Liver (tissue), 9 donors: ENCODE results near the gene LCN2. TPM values are rescaled to one million over a fixed set of nuclear protein-coding genes. Genes with fewer than 3 reads are reported as not detected.

Experiments
- DNase-seq: peaks from one replicate; pipeline ENCODE4 v3.0.0-alpha.2; 2017; ENCODE audit warnings: low spot score
- H3K27ac ChIP-seq, 2 donors: one replicate each; pipeline ENCODE4 v1.7.0; 2013; ENCODE audit warnings: inconsistent platforms in 2 of 2, low read length in 2 of 2, control low read depth in 1 of 2, low read depth in 1 of 2, mild to moderate bottlenecking in 1 of 2
- H3K27me3 ChIP-seq, 4 donors: one replicate each; pipeline versions ENCODE4 v1.6.1 to v1.7.0; 2013; ENCODE audit warnings: low read length in 3 of 4, inconsistent platforms in 1 of 4, mild to moderate bottlenecking in 1 of 4, moderate library complexity in 1 of 4; ENCODE audit not compliant: control insufficient read depth in 4 of 4, insufficient read depth in 4 of 4
- H3K36me3 ChIP-seq, 4 donors: one replicate each; pipeline versions ENCODE4 v1.6.1 to v1.7.0; 2013; ENCODE audit warnings: low read length in 3 of 4, mild to moderate bottlenecking in 3 of 4, low read depth in 1 of 4, moderate library complexity in 1 of 4; ENCODE audit not compliant: control insufficient read depth in 4 of 4, insufficient read depth in 3 of 4
- H3K4me1 ChIP-seq, 4 donors: one replicate each; pipeline versions ENCODE4 v1.6.1 to v1.7.0; 2013; ENCODE audit warnings: low read length in 3 of 4, mild to moderate bottlenecking in 3 of 4, moderate library complexity in 1 of 4; ENCODE audit not compliant: control insufficient read depth in 4 of 4, insufficient read depth in 4 of 4
- H3K4me3 ChIP-seq, 3 donors: one replicate each; pipeline versions ENCODE4 v1.6.1 to v1.7.0; 2013; ENCODE audit warnings: low read length in 3 of 3, control low read depth in 1 of 3, low read depth in 1 of 3, mild to moderate bottlenecking in 1 of 3
- H3K9ac ChIP-seq, 2 donors: one replicate each; pipeline ENCODE4 v1.7.0; 2013; ENCODE audit warnings: low read length in 2 of 2, mild to moderate bottlenecking in 2 of 2, moderate library complexity in 2 of 2, control low read depth in 1 of 2, low read depth in 1 of 2
- H3K9me3 ChIP-seq, 4 donors: one replicate each; pipeline versions ENCODE4 v1.6.1 to v1.7.0; 2013; ENCODE audit warnings: low read length in 3 of 4; ENCODE audit not compliant: control insufficient read depth in 4 of 4
- ATF3 ChIP-seq: IDR thresholded peaks from 2 replicates; pipeline ENCODE4 v1.6.1; 2016; ENCODE audit warnings: antibody characterized with exemption
- CTCF ChIP-seq: fragments of 150-350 bp; IDR thresholded peaks from 2 replicates; pipeline ENCODE4 v1.5.1; 2017; ENCODE audit warnings: improper control_type of control experiment, low read depth, low read length; ENCODE audit not compliant: missing input control
- EGR1 ChIP-seq, 2 donors: IDR thresholded peaks; 2 replicates each; pipeline ENCODE4 v1.6.1; 2016 to 2018; ENCODE audit warnings: antibody characterized with exemption in 2 of 2, low read depth in 2 of 2
- FOXA1 ChIP-seq: IDR thresholded peaks from 2 replicates; pipeline ENCODE4 v1.6.1; 2016; ENCODE audit warnings: antibody characterized with exemption
- FOXA2 ChIP-seq: IDR thresholded peaks from 2 replicates; pipeline ENCODE4 v1.6.1; 2016; ENCODE audit warnings: antibody characterized with exemption
- GABPA ChIP-seq, 2 donors: IDR thresholded peaks in 1 of 2; conservative IDR thresholded peaks in 1 of 2; 2 replicates each; pipeline ENCODE4 v1.6.1; 2016; ENCODE audit warnings: antibody characterized with exemption in 2 of 2, mild to moderate bottlenecking in 1 of 2, moderate library complexity in 1 of 2
- HNF4G ChIP-seq: IDR thresholded peaks from 2 replicates; pipeline ENCODE4 v1.6.1; 2016; ENCODE audit warnings: antibody characterized with exemption
- JUND ChIP-seq, 2 donors: IDR thresholded peaks; 2 replicates each; pipeline ENCODE4 v1.6.1; 2016; ENCODE audit warnings: antibody characterized with exemption in 2 of 2
- MAX ChIP-seq: IDR thresholded peaks from 2 replicates; pipeline ENCODE4 v1.6.1; 2016; ENCODE audit warnings: antibody characterized with exemption
- NR2F2 ChIP-seq: IDR thresholded peaks from 2 replicates; pipeline ENCODE4 v1.6.1; 2016; ENCODE audit warnings: antibody characterized with exemption
- RAD21 ChIP-seq, 2 donors: IDR thresholded peaks; 2 replicates each; pipeline ENCODE4 v1.6.1; 2016; ENCODE audit warnings: antibody characterized with exemption in 2 of 2, mild to moderate bottlenecking in 2 of 2
- REST ChIP-seq: IDR thresholded peaks from 2 replicates; pipeline ENCODE4 v1.6.1; 2016; ENCODE audit warnings: antibody characterized with exemption, mild to moderate bottlenecking
- RXRA ChIP-seq, 2 donors: IDR thresholded peaks; 2 replicates each; pipeline ENCODE4 v1.6.1; 2017 to 2018; ENCODE audit warnings: antibody characterized with exemption in 2 of 2, mild to moderate bottlenecking in 1 of 2
- SP1 ChIP-seq: IDR thresholded peaks from 2 replicates; pipeline ENCODE4 v1.6.1; 2018; ENCODE audit warnings: antibody characterized with exemption, mild to moderate bottlenecking
- TAF1 ChIP-seq: conservative IDR thresholded peaks from 2 replicates; pipeline ENCODE4 v1.6.1; 2016; ENCODE audit warnings: antibody characterized with exemption, mild to moderate bottlenecking
- YY1 ChIP-seq: IDR thresholded peaks from 2 replicates; pipeline ENCODE4 v1.6.1; 2016; ENCODE audit warnings: antibody characterized with exemption, mild to moderate bottlenecking
- ZBTB33 ChIP-seq: IDR thresholded peaks from 2 replicates; pipeline ENCODE4 v1.6.1; 2016; ENCODE audit warnings: antibody characterized with exemption
- WGBS: extraction: QIAGEN DNeasy Blood & Tissue Kit; methylation state at CpG from one replicate; pipeline ENCODE4 v1.1.7; 2013; 5-methylcytosine and 5-hydroxymethylcytosine counted together
- polyA plus RNA-seq, 2 donors: library from polyadenylated mRNA; stranded (reverse) in 1 of 2; unstranded in 1 of 2; fragments of 200-250 nt in 1 of 2; fragments of >200 nt in 1 of 2; fragmentation: Nextera tagmentation in 1 of 2; extraction: Ambion mirVana in 1 of 2; gene quantifications; one replicate each; pipeline versions ENCODE4 v1.2.1 to v1.2.3, GENCODE V29; 2013 to 2015
- total RNA-seq, 2 donors: library from RNA; depleted of rRNA; stranded (reverse); fragments of >200 nt; gene quantifications; one replicate each; pipeline ENCODE4 v1.2.3, GENCODE V29; 2014
- donor health status: healthy.
- donor health status: healthy.
- donor health status: healthy.
- donor health status: healthy.
- donor health status: healthy.

LCN2 gene
- total and polyA plus RNA-seq, 4 donors: 7.0 to 64.5 (median 10.4) TPM

GRCh38 chr9:128102196-128102595 lies 47.1 kb upstream of the LCN2 start:
- WGBS: 55% methylated on average over 13 of the region's 13 CpGs
- TF ChIP-seq SP1 (no peak), GABPA (IDR thresholded peaks at IDR 0.05 in 1 of 2, conservative IDR thresholded peaks at IDR 0.05 in 1 of 2) (no peak), YY1 (no peak), REST (no peak), FOXA2 (peak; percentile 7), TAF1 (no peak), HNF4G (no peak), EGR1 (IDR thresholded peaks at IDR 0.05; ENCODE audit: low read depth in 2 of 2) (no peak), JUND (IDR thresholded peaks at IDR 0.05) (no peak), ATF3 (no peak), ZBTB33 (no peak), MAX (peak; percentile 8)
- Histone ChIP-seq H3K4me1 (peaks cover 20 to 75% (median 55%) of the 10 kb centered on the region in 4 donors), H3K36me3 (peaks cover 14 to 28% (median 18%) of the 10 kb centered on the region in 4 donors), H3K27ac (peak overlapping the region; percentile 91 to 94), H3K9ac (peak overlapping the region in 1 of 2 donors; percentile 64), H3K4me3 (peak overlapping the region in 2 of 3 donors; percentile 2 to 12), H3K9me3 (no peaks in the 10 kb centered on the region), H3K27me3 (no peaks in the 10 kb centered on the region)
- no peak for DNase-seq

- peak; percentile 68 for DNase-seq
- WGBS: 41% methylated on average over 23 of the region's 23 CpGs
- H3K4me1 ChIP-seq: peaks cover 13 to 75% (median 51%) of the 10 kb centered on the region in 4 donors
- no peak overlapping the region for H3K4me3 ChIP-seq
- H3K27ac ChIP-seq: peak overlapping the region; percentile 91 to 94
- peaks cover 15 to 37% (median 26%) of the 10 kb centered on the region in 4 donors for H3K36me3 ChIP-seq
- H3K9me3 ChIP-seq: no peaks in the 10 kb centered on the region
- H3K27me3 ChIP-seq: no peaks in the 10 kb centered on the region
- peak overlapping the region; percentile 17 to 61 for H3K9ac ChIP-seq
- TF ChIP-seq ATF3 (peak; percentile 71), JUND (IDR thresholded peaks at IDR 0.05) (peak; percentile 64 to 78), MAX (peak; percentile 76), NR2F2 (peak; percentile 92), TAF1 (peak; percentile 67), REST (peak; percentile 90), GABPA (IDR thresholded peaks at IDR 0.05 in 1 of 2, conservative IDR thresholded peaks at IDR 0.05 in 1 of 2) (no peak), SP1 (peak; percentile 96), CTCF (no peak), FOXA1 (peak; percentile 82), RXRA (IDR thresholded peaks at IDR 0.05) (peak; percentile 96 to 97), HNF4G (peak; percentile 64), RAD21 (IDR thresholded peaks at IDR 0.05) (peak; percentile 14 to 38), FOXA2 (no peak), EGR1 (IDR thresholded peaks at IDR 0.05; ENCODE audit: low read depth in 2 of 2) (peak in 1 of 2 donors; percentile 71), YY1 (peak; percentile 84)
Observed at GRCh38 chr9:128102861-128103588, 46.2 kb upstream of the LCN2 start.
